ENCODE data around the gene JPH2.
A peak's percentile ranks its signal among the peaks of the same experiment; 100 is the strongest.

JPH2 gene

GRCh38 chr20:44089987-44090674 is 96.9 kb downstream of the JPH2 start:
- TF ChIP-seq CREB5 (CRISPR knock-in tag; IDR thresholded peaks at IDR 0.05; ENCODE audit: low read depth) (no peak), ZFP3 (CRISPR knock-in tag; IDR thresholded peaks at IDR 0.05) (no peak), OSR1 (CRISPR knock-in tag; IDR thresholded peaks at IDR 0.05) (no peak), ZNF8 (CRISPR knock-in tag; IDR thresholded peaks at IDR 0.05) (no peak), PATZ1 (CRISPR knock-in tag; IDR thresholded peaks at IDR 0.05; ENCODE audit: borderline replicate concordance) (no peak), ZNF565 (CRISPR knock-in tag; conservative IDR thresholded peaks at IDR 0.05; ENCODE audit: low read depth) (no peak), BACH2 (CRISPR knock-in tag; IDR thresholded peaks at IDR 0.05; ENCODE audit: borderline replicate concordance) (no peak), RARB (CRISPR knock-in tag; IDR thresholded peaks at IDR 0.05) (no peak), ZNF70 (CRISPR knock-in tag; IDR thresholded peaks at IDR 0.05) (no peak), ARNTL (CRISPR knock-in tag; IDR thresholded peaks at IDR 0.05; ENCODE audit: borderline replicate concordance, low read depth) (no peak), TSHZ2 (CRISPR knock-in tag; IDR thresholded peaks at IDR 0.05) (no peak), ZFP30 (CRISPR knock-in tag; IDR thresholded peaks at IDR 0.05) (no peak), TCF4 (CRISPR knock-in tag; IDR thresholded peaks at IDR 0.05; ENCODE audit: borderline replicate concordance) (no peak), ESRRG (CRISPR knock-in tag; IDR thresholded peaks at IDR 0.05) (no peak)
- ATAC-seq = peak; percentile 58

DNA sequence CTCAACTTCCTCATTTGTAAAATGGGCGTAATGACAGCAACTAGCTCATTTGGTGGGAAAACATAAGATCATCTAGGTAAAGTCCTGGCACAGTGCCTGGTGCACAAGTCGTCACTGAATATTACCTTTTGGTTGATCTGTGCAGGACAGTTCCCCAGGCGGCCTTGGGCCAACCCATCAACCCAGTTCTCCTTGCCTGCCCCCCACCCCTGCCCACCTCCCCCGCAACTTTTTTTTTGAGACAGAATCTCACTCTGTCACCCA is 99.2 kb downstream of the JPH2 start:
- ATAC-seq = no peak
- no peak for TF ChIP-seq OSR1 (CRISPR knock-in tag; IDR thresholded peaks at IDR 0.05)
- TF ChIP-seq ZNF70 (CRISPR knock-in tag; IDR thresholded peaks at IDR 0.05) = no peak
- TF ChIP-seq ARNTL (CRISPR knock-in tag; IDR thresholded peaks at IDR 0.05; ENCODE audit: borderline replicate concordance, low read depth) = no peak
- no peak for TF ChIP-seq CREB5 (CRISPR knock-in tag; IDR thresholded peaks at IDR 0.05; ENCODE audit: low read depth)
- no peak for TF ChIP-seq ZFP30 (CRISPR knock-in tag; IDR thresholded peaks at IDR 0.05)
- no peak for TF ChIP-seq PATZ1 (CRISPR knock-in tag; IDR thresholded peaks at IDR 0.05; ENCODE audit: borderline replicate concordance)
- TF ChIP-seq ISL1 (CRISPR knock-in tag; IDR thresholded peaks at IDR 0.05) = no peak
- TF ChIP-seq, protein P1, sequence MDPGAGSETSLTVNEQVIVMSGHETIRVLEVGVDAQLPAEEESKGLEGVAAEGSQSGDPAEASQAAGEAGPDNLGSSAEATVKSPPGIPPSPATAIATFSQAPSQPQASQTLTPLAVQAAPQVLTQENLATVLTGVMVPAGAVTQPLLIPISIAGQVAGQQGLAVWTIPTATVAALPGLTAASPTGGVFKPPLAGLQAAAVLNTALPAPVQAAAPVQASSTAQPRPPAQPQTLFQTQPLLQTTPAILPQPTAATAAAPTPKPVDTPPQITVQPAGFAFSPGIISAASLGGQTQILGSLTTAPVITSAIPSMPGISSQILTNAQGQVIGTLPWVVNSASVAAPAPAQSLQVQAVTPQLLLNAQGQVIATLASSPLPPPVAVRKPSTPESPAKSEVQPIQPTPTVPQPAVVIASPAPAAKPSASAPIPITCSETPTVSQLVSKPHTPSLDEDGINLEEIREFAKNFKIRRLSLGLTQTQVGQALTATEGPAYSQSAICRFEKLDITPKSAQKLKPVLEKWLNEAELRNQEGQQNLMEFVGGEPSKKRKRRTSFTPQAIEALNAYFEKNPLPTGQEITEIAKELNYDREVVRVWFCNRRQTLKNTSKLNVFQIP (CRISPR knock-in tag; IDR thresholded peaks at IDR 0.05; ENCODE audit: borderline replicate concordance, low read depth) = no peak
- no peak for TF ChIP-seq TCF4 (CRISPR knock-in tag; IDR thresholded peaks at IDR 0.05; ENCODE audit: borderline replicate concordance)
- no peak for TF ChIP-seq ZC3H10 (CRISPR knock-in tag; IDR thresholded peaks at IDR 0.05)
- TF ChIP-seq PPARA (CRISPR knock-in tag; IDR thresholded peaks at IDR 0.05; ENCODE audit: borderline replicate concordance) = no peak
